ENCODE measurements around the gene ARRB1.
"Not testable (repeated sequence)": the region's sequence is repeated elsewhere in the genome, so short reads cannot be mapped to it uniquely, and the experiment has no call there.

Gene ARRB1

DNA sequence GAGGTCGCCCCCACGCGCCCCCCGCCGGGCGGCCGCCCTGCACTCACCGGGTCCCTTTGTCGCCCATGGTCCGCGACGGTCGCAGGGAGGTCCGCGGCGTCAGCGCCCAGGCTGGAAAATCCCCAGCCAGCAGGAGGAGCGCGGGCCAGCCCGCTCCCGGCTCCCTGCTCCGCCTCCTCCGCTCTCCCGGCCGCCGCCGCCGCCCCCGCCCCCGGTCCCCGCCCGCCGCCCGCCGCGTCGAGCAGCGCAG lies at the start of gene ARRB1:
TSS of gene ARRB1 (minus strand) at position 121 of the 250 bp plus-strand sequence. CDS start at position 67, 54 bp downstream.
- no peak for DNase-seq (ENCODE audit: low read depth)

DNA sequence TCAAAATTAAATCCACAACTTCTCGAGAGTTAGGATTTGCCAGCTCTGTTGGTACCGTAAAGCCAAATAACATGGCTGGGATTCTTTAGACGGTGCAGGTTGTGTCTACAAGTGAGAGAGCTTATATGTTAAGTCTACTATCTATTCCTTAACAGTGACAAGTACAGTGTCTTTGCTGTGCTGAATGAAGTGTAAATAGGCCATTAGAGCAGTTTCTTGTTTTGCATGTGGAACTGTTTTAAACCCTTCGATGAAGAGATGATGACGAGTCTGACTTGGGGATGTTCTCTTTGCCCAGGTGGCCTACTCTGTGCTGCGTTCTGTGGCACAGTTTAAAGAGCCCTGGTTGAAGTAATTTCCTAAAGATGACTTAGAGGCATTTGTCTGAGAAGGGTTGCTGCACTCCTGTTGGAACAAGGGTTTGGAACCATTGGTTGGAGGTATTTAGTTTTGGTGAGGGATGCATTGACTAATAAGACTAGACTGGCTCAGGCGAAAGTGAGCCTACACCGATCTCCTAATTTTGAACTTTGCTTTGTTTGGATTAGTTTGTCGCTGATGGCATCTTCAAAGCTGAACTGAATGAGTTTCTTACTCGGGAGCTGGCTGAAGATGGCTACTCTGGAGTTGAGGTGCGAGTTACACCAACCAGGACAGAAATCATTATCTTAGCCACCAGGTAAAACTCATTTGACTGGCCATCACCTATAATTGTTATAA lies 48.8 kb upstream of the ARRB1 start:
- no peak for DNase-seq (ENCODE audit: low read depth)

DNA sequence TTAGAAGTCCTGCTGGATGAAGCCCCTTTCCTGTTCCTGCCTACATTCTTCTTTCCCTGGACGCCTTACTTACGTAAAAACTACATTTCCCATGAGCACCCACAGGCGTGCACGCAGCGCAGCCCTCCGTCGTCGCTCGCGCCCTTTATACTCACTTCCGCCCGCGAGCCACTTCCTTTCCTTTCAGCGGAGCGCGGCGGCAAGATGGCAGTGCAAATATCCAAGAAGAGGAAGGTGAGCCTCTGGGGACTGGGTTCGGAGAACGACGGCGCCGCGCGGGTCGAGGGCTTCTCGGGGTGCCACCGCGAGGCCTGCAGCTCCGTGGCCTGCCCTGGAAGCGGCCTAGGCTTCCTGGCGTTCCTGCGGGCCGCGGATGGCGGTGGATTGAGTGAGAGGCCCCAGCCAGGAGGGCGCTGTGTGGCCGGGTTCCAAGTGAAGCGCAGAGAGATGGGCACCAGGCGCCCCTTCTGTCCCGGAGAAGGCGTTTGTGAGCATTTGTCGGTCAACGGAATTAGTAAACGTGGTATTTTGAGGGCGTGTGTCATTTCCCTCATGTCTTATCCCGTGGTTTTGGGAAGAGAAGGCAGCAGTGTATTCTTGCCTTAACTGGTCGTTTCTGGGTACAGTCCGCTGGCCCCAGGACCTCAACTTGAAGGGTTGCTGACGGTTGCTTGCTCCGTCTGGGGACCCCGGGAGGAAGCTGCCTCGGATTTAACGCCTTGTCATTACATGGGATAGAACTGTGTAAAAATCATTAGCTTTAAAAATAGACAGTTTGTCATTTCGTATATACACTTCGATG lies 48.1 kb upstream of the ARRB1 start, which contains the start of gene RPS3:
TSS of gene RPS3 (plus strand) at position 175 of the 802 bp plus-strand sequence. CDS start at position 205, 30 bp downstream.
- peak; percentile 78 for DNase-seq (ENCODE audit: low read depth)

DNA sequence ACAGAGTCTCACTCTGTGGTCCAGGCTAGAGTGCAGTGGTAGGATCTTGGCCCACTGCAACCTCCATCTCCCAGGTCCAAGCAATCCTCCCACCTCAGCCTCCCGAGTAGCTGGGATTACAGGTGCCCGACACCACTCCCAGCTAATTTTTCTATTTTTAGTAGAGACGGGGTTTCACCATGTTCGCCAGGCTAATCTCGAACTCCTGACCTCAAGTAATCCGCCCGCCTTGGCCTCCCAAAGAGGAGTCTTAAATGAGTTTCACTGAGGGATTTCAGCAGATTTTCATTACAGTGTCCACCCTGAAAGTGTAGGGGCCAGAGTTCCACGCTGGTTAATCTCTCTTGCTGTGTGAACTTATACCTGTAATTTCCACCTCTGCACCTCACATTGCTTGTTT lies 47.4 kb upstream of the ARRB1 start:
- DNase-seq (ENCODE audit: low read depth) = no peak

DNA sequence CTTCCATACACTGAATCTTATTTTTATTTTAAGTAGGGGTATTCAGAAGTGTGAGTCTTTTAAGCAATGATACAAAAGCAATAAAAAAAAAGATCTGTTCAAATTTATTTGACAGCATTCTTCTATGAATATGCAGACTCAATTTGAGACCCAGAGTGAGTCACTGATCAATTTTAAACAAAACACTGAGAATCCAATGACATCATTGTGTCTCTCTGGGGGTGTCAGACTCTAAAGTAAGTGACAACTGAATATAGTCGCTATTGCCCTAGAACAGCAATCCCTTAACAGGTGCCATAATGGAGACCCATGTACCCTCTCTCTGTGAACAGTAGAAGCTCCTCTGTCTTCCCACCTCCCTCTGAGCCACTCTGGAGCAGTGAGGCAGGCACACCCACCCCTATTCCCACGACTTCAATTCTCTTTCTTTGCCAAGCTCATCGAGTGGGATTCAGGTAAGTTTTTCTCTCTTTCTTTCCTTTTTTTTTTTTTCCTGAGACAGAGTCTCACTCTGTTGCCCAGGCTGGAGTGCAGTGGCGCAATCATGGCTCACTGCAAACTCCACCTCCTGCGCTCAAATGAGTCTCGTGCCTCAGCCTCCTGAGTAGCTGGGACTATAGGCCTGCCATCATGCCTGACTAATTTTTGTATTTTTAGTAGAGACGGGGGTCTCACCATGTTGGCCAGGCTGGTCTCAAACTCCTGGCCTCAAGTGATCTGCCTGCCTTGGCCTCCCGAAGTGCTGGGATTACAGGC lies 42.8 kb upstream of the ARRB1 start:
- no peak for DNase-seq (ENCODE audit: low read depth)

DNA sequence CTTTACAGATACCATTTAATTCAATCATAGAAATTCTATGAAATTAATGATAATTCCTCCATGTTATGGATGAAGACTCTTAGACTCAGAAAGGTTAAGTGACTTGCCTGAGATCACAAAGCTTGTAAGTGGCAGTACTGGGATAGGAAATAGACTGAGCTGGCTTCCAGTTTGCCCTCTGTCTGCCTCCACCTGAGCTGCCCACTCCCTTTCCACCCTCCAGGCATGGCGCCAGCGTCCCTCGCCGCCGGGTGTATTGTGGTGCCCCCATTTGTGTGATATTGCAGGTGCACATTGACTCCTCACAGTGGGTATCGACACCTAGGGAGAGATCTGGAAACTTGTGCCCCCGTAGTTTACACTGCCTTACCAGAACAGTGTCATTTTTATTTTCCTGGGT lies 38.5 kb upstream of the ARRB1 start:
- DNase-seq (ENCODE audit: low read depth) = no peak

DNA sequence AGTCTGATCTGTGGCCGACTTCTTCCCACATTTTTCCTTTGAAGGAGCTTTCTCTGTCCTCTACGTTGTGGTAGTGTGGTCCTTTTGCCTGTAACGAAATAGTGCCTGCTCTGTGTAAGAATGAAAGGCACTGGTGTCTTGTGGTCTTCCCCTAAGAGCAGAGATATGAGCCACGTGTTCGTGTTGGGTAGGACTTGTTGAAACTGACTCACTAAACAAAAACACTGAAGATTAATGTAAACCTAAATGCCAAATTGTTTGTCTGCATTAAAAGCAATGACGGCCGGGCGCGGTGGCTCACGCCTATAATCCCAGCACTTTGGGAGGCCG lies 37.8 kb upstream of the ARRB1 start:
- DNase-seq (ENCODE audit: low read depth) = no peak

DNA sequence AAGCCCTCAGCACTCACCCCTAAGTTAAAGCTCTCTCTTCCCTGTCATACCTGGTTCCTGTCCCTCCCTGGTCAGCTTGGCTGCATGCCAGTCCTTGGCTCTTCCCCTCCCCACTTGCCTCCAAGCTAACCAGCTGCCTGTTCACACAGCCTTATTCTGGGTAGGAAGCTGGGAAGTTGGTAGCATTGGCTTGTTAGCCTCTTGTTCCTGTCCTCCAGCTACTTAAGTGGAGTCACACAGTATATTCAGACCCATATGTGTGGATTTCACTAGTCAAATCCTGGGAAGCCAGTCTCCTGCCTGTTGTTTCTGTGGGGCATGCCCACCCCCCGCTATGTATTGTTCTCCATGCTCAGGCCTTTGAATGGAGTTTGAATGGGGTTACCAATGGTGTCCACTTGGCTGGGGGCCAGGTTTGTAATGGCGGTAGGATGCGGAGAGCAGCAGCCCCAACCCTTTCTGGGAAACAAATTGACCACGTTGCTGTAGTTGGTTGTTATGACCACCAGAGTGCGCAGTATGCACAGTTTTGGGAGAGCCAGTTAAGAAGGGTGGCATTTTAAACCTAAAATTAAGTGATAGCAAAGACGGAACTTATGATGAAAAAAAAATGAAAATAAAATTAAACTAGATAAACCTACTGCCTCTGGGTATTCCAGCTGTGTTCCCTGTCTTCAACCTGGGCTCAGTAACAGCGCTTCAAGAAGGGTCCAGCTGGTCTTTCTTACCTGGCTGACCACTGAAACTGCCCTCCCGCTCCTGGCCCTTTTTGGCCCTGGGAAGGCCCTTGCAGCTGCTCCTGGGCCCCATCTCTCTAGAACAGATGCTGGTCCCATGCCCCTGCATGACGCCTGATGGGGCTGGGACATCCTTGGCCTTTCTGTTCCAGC lies 37.2 kb upstream of the ARRB1 start:
- peak; percentile 77 for DNase-seq (ENCODE audit: low read depth)

DNA sequence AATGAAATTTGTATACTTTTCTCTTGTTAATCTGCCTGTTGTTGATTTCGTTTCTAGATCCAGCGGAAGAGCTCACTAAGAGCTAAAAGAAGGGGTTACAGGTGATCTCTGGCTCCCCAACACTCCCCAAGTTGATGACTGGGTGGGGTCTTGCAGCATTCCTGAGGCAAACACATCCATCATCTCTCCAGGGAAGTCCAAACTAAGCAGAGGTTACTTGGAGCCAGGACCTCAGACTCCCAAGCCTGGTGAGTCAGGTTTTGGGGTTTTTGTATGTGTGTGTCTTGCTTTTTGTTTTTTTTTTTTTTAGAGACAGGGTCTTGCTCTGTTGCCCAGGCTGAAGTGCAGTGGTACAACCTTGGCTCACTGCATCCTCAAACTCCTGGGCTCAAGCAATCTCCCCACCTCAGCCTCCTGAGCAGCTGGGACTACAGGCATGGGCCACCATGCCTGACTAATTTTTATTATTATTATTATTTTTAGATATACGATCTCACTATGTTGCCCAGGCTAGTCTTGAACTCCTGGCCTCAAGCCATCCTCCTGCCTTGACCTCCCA lies 36.4 kb upstream of the ARRB1 start:
- no peak for DNase-seq (ENCODE audit: low read depth)

DNA sequence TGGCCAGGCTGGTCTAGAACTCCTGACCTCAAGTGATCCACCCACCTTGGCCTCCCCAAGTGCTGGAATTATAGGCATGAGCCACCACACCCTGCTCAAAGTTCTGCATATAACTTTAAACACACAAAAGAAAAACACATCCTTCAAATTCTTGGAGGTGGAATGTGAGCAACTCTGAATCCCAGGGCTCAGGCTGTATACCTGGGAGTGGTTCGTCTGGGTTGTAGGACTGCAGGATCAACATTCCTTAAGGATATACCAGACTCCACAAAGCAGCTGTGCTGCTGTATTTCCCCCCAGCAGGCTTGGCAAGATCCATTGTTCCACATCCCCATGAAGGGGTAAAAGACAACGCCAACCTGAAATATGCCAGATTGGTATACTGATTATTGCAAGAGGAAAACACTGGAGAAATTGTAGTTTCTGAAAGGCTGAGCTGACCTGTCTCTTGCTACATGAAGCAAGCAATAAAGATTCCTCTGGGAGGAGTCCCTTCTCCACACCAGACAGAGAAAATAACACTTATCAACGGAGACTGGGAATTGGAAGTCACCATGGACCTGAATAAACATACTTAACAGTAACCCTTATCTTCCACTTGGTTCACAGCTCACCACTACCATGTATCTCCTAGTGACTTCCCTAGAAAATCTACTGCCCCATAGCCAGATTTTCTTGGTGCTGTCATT lies 35.6 kb upstream of the ARRB1 start:
- DNase-seq (ENCODE audit: low read depth) = no peak

DNA sequence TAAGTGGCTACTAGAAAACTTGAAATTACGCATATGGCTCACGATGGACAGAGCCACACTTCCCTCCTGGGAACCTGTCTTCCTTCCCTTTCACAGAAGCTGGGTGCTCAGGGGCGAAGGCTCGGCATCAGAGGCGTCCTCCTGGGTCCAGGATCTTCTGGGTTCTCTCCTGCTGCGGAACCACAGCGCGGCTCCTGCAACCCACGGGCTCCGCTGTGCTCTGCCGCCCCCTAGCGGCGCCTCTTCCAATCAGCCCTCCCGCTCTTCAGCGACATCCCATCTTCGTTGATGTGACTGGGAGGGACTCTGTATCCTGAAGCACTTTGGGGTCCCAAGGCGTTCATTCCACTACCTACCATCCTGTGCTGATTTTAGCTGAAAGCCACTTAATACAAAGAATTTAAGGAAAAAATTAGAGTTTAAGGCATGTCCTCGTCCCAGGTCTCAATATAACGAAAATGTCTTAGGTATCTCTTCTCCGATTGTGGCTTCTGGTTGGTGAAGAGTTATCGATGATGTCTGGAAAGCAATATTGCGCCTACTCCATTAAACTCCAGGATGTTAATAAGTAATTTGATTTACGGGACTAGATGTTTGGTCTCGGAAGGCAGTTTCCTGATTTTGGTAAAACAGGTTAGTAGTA lies 33.1 kb upstream of the ARRB1 start:
- peak; percentile 32 for DNase-seq (ENCODE audit: low read depth)

DNA sequence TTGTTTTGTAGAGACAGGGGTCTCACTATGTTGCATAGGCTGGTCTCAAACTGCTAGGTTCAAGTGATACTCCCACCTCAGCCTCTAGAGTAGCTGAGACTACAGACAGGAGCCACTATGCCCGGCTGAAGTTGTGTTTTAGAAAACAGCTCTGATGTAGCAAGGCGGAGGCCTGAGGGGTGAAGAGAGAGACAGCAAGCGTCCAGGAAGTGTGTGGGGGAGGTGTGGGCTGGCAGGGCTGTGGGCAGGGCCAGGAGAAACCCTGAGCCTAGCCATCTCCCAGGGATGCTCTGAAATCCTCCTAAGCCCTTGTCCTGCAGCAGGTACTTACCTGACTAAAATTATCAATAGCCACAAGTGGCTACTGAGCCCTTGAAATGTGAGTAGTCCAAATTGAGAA lies 31.8 kb upstream of the ARRB1 start:
- DNase-seq (ENCODE audit: low read depth) = no peak

DNA sequence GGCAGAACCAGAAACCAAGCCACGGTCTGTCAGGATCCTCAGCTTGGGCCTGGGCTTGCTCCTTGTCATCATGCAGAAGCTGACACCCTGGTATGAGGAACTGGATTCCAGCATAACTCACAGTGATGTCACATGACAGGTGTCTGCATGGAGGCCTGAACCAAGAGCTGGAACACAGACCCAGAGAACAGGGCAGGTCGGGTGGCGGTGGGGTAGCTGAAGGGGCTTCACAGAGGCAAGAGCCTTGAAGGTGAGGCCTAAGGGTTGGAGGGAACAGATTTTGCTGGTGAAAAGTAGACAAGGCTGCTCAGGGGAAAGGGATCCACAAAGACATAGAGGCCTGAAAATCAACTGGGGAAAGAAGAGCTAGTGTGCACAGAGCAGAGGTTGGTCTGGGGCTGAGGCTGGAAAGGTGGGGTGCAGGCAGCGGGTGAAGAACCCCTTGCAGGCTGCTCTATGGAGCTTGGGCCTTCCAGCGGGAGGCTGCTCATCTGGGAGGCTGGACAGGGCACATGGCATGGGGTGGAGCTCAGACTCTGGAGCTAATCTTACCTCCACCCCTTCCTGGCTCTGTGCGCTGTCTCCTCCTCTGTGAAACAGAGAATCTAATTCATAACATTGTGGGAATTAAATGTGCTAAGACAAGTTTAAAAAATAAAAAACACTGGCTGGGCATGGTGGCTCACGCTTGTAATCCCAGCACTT lies 29.4 kb upstream of the ARRB1 start:
- no peak for DNase-seq (ENCODE audit: low read depth)

DNA sequence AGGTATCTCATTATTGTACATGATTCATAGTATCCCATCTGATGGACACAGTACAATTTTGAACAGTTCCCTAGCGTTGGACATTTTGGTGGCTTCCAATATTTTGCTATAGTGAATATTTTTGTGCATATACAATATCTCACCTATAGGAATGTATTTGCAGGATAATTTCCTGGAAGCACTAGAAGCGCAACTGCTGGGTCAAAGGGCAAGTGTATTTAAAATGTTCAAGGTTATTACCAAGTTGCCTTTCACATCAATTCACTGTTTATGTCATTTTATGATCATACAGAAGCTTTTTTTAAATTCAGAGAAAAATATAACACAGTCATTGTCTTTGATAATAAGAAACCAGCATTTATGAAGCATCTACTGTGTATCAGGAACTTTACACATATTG lies 28.8 kb upstream of the ARRB1 start:
- no peak for DNase-seq (ENCODE audit: low read depth)

DNA sequence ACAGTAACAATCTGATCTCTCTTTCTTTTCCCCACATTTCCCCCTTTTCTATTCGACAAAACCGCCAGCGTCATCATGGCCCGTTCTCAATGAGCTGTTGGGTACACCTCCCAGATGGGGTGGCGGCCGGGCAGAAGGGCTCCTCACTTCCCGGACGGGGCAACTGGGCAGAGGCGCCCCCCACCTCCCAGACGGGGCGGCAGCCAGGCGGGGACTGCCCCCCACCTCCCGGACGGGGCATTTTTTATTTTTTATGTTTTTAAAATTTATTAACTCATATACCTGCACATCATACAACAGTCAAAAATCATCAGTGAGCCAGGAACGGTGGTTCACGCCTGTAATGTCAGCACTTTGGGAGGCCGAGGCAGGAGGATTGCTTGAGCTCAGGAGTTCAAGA lies 27.3 kb upstream of the ARRB1 start:
- not testable (repeated sequence) for DNase-seq (ENCODE audit: low read depth)

DNA sequence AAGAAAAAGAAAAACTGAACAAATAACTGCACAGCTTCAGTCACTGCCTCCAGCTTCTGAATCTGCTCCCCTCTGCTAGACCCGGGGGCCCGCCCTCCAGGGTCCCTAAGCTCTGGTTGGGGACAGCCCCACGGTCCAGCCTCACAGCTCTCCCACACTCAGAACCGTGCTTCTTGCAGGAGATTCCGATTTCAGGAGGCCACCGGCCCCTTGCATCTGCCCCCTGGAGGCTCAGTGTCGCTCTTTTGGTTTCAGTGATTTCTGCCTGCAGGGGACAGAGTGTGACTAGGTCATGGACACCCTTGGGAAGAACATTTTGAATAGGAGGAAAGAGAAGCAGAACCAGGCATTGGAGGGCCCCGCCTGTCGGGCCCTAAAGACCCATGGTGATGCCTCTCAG lies 24.7 kb upstream of the ARRB1 start:
- no peak for DNase-seq (ENCODE audit: low read depth)

DNA sequence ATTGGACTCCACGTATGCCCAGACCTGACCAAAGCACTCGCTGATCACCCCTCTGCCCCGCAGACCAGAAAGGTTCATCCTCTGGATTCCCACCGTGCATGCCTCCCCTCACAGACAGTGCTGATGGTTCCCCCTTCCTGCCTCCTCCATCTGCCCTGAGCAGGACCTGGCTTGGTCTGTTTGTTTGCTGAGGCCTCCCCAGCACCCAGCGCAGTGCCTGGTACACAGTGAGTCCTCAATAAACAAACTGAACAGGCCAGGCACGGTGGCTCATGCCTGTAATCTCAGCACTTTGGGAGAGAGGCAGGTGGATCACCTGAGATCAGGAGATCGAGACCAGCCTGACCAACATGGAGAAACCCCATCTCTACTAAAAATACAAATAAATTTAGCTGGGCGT lies 24.2 kb upstream of the ARRB1 start:
- DNase-seq (ENCODE audit: low read depth) = no peak

DNA sequence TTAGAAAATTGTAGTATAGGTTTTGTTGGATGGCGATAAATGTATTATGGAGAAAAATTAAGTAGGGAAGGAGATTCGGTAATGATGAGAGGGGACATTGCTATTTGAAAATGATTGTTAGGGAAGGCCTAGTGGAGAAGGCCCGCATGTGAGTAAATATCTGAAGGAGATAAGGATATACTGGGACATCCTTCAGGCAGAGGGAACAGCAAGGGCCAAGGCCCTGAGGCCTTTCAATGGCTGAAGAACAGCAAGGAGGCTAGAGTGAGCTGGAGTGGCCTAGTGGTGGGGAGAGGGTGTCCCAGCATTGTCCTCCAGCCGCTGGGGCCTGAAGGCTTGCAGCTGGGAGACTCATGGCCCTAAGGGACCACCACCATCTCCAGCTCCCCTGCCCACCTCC lies 23.2 kb upstream of the ARRB1 start:
- DNase-seq (ENCODE audit: low read depth) = no peak

DNA sequence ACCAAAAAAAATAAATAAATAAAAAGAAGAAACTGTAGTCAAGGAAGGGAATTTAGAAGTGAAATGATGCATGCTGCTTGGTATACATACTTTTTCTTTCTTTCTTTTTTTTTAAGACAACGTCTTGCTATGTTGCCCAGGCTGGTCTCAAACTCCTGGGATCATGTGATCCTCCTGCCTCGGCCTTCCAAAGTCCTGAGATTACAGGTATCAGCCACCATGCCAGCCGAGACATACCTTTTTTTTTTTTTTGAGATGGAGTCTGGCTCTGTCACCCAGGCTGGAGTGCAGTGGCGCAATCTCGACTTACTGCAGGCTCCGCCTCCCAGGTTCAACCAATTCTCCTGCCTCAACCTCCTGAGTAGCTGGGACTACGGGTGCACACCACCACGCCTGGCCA lies 21.7 kb upstream of the ARRB1 start:
- DNase-seq (ENCODE audit: low read depth) = no peak
